Tibial artery (tissue), 4 donors: ENCODE measurements around the gene PIP5K1C.

Source experiments
- DNase-seq, 2 donors: peaks; one replicate each; pipeline ENCODE4 v3.0.0-alpha.2; 2019
- H3K27ac ChIP-seq, 2 donors: fragments of 200-600 bp; sonication (generic) in 1 of 2; 1 replicate in 1 of 2; 2 replicates in 1 of 2; pipeline ENCODE4 v1.5.1; 2018 to 2019; ENCODE audit warnings: mild to moderate bottlenecking in 1 of 2
- H3K27me3 ChIP-seq, 2 donors: fragments of 200-600 bp; sonication (generic) in 1 of 2; one replicate each; pipeline versions ENCODE4 v1.5.1 to v1.6.0; 2016 to 2019
- H3K36me3 ChIP-seq, 3 donors: fragments of 200-600 bp; sonication (generic) in 2 of 3; one replicate each; pipeline ENCODE4 v1.5.1; 2016 to 2019; ENCODE audit warnings: mild to moderate bottlenecking in 2 of 3
- H3K4me1 ChIP-seq, 4 donors: fragments of 200-600 bp; sonication (generic) in 2 of 4; 1 replicate in 3 of 4; 2 replicates in 1 of 4; pipeline ENCODE4 v1.5.1; 2016 to 2019
- H3K4me3 ChIP-seq, 2 donors: fragments of 200-600 bp; sonication (generic) in 1 of 2; 1 replicate in 1 of 2; 2 replicates in 1 of 2; pipeline ENCODE4 v1.5.1; 2018 to 2019; ENCODE audit warnings: mild to moderate bottlenecking in 2 of 2
- H3K9me3 ChIP-seq, 3 donors: fragments of 200-600 bp; sonication (generic) in 1 of 3; one replicate each; pipeline ENCODE4 v1.5.1; 2016 to 2019
- intact Hi-C: fragments of 100-400 bp; cut with DNase I; formaldehyde crosslinking; loops from one replicate; pipeline ENCODE4 v1.15.0; 2023; ENCODE audit warnings: low total_unique reads
- TF ChIP-seq, protein P1 (sequence below), 2 experiments: fragments of 200-600 bp in 1 of 2; fragments of 450-650 bp in 1 of 2; IDR thresholded peaks; one replicate each; pipeline ENCODE4 v1.5.1; 2017 to 2019; ENCODE audit warnings: antibody characterized with exemption in 2 of 2, mild to moderate bottlenecking in 1 of 2, moderate library complexity in 1 of 2

Gene PIP5K1C

DNA sequence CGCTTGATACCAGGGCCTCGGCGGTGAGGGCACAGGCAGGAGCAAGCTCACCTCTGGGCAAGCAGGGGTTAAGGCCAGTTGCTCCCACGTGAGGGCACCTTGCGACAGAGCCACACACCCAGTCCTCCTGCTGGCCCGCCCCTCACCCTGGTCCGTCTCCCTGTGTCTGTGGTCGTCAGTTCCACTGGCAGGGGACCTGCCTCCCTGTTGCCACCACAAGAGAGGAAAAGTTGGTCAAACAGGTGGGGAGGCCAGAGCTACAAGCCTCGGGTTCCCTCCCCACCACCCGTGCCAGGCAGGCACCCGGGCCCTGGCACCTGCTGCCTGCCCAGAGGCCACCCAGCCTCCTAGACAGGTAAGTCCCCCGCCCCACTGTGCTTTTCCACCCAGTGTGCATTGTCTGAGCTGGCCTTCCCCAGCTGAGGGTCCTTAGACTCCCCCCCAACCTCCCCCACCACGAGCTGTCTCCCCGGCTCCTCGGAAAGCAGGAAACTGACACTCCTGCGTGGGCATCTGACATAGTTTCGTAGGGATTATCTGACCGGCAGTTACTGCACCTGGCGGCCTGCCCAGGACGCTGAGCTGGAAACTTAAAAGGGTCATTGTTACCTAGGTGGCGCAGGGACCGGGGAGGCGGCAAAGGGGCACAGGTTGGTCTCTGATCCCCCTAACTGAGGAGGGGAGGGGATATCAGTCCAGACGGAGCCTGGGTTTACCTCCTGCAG lies 8.1 kb upstream of the PIP5K1C start, which contains the start of gene TJP3:
TJP3 (plus strand) TSS at position 178 of the 725 bp plus-strand sequence. CDS start 20,049 bp downstream, outside the sequence.
- H3K27ac ChIP-seq = no peak within 1 kb of the TSS
- no peaks in the 10 kb centered on the region for H3K36me3 ChIP-seq
- TF ChIP-seq, protein P1, sequence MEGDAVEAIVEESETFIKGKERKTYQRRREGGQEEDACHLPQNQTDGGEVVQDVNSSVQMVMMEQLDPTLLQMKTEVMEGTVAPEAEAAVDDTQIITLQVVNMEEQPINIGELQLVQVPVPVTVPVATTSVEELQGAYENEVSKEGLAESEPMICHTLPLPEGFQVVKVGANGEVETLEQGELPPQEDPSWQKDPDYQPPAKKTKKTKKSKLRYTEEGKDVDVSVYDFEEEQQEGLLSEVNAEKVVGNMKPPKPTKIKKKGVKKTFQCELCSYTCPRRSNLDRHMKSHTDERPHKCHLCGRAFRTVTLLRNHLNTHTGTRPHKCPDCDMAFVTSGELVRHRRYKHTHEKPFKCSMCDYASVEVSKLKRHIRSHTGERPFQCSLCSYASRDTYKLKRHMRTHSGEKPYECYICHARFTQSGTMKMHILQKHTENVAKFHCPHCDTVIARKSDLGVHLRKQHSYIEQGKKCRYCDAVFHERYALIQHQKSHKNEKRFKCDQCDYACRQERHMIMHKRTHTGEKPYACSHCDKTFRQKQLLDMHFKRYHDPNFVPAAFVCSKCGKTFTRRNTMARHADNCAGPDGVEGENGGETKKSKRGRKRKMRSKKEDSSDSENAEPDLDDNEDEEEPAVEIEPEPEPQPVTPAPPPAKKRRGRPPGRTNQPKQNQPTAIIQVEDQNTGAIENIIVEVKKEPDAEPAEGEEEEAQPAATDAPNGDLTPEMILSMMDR (IDR thresholded peaks at IDR 0.05) = no peak
- DNase-seq = no peak
- H3K4me1 ChIP-seq = no peaks in the 10 kb centered on the region
- H3K4me3 ChIP-seq = no peak within 1 kb of the TSS
- intact Hi-C loops = loop anchor here (5.0 kb wide), 1 partner anchor 166 kb away; no protein-coding TSS in a partner anchor
- peaks cover 0 to 47% of the 10 kb centered on the region in 2 donors for H3K27me3 ChIP-seq
- no peaks in the 10 kb centered on the region for H3K9me3 ChIP-seq

GRCh38 chr19:3707868-3708206 lies 7.6 kb upstream of the PIP5K1C start:
- H3K27me3 ChIP-seq = peaks cover 0 to 47% of the 10 kb centered on the region in 2 donors
- TF ChIP-seq, protein P1 (IDR thresholded peaks at IDR 0.05) = no peak
- no peaks in the 10 kb centered on the region for H3K36me3 ChIP-seq
- no peaks in the 10 kb centered on the region for H3K9me3 ChIP-seq
- no peaks in the 10 kb centered on the region for H3K4me1 ChIP-seq
- H3K27ac ChIP-seq = no peak overlapping the region
- H3K4me3 ChIP-seq = no peak overlapping the region
- intact Hi-C loops = loop anchor here (5.0 kb wide), 1 partner anchor 166 kb away; no protein-coding TSS in a partner anchor
- no peak for DNase-seq

- Histone ChIP-seq H3K27ac (no peak overlapping the region), H3K4me3 (no peak overlapping the region), H3K27me3 (peaks cover 0 to 14% of the 10 kb centered on the region in 2 donors), H3K4me1 (peaks cover 0 to 36% (median 21%) of the 10 kb centered on the region in 4 donors), H3K36me3 (peaks cover 0 to 2% (median 0%) of the 10 kb centered on the region in 3 donors), H3K9me3 (no peaks in the 10 kb centered on the region)
- no peak for DNase-seq
- TF ChIP-seq, protein P1 (IDR thresholded peaks at IDR 0.05) = no peak
- intact Hi-C loops = loop anchor here (2.0 kb wide), 1 partner anchor 36 kb away; no protein-coding TSS in a partner anchor
Measured at GRCh38 chr19:3701200-3701599, 932 bp upstream of the PIP5K1C start.

DNA sequence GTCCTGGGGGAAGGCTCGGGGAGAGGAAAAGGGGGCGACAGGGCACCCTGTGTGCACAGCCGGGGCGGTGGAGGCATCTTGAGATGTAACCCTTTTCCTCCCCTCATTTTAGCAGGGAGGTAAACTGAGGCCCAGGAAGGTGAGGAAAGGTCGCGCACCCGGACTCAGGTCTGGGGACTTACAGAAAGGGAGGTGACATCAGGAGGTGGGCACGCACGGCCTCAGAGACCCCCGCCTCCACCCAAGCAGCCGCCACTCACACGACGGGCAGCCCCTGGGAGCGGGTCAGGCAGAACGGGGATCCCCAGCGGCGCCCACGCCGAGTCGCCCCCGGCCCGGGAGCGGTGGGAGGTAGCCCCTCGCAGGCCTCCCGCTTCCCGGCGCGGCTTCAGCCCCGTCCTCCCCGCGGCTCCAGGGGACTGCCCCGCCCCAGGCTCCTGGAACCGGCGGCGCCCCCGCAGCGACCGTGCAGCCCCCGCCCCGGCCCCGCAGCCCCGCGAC lies 477 bp downstream of the PIP5K1C start:
- Histone ChIP-seq H3K4me3 (peak overlapping the region; percentile 79 to 98), H3K27ac (peak overlapping the region; percentile 86 to 87), H3K9me3 (no peaks in the 10 kb centered on the region), H3K4me1 (peaks cover 0 to 41% (median 23%) of the 10 kb centered on the region in 4 donors), H3K36me3 (peaks cover 0 to 16% (median 5%) of the 10 kb centered on the region in 3 donors), H3K27me3 (peaks cover 0 to 2% of the 10 kb centered on the region in 2 donors)
- intact Hi-C loops = loop anchor here (2.0 kb wide), 1 partner anchor 35 kb away; no protein-coding TSS in a partner anchor
- TF ChIP-seq, protein P1 (IDR thresholded peaks at IDR 0.05) = no peak
- no peak for DNase-seq

- Histone ChIP-seq H3K36me3 (peaks cover 0 to 18% (median 5%) of the 10 kb centered on the region in 3 donors), H3K4me3 (peak overlapping the region; percentile 79 to 98), H3K27me3 (no peaks in the 10 kb centered on the region), H3K4me1 (peaks cover 0 to 47% (median 29%) of the 10 kb centered on the region in 4 donors), H3K27ac (peak overlapping the region; percentile 86 to 87), H3K9me3 (no peaks in the 10 kb centered on the region)
- peak; percentile 66 to 83 for DNase-seq
- TF ChIP-seq, protein P1 (IDR thresholded peaks at IDR 0.05) = no peak
- intact Hi-C loops = no loop called here
Measured at GRCh38 chr19:3698974-3699740, 1.1 kb downstream of the PIP5K1C start.
